Measurements from ENCODE around the gene CROCC.
"Not testable (repeated sequence)": the region's sequence is repeated elsewhere in the genome, so short reads cannot be mapped to it uniquely, and the experiment has no call there.

DNA sequence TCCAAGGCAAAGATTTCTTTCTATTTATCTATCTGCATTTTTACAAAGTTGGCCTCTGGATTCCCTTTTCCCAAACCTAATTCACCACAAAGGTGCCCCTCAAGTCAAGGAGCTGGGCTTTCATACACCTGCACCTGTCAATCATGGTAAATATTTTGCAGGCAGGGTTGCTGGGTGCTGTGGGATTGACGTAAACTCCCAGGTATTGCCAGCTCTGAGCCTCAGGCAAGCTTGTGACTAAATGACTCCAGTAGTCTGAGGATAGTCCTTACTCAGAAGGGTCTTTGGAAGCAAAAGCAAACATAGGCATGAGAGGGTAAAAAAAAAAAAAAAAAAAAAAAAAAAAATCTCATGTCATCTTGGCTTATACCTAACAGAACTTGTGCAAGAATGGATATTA, 40.0 kb upstream of the CROCC start:
- TF ChIP-seq JUNB (IDR thresholded peaks at IDR 0.05); RNF2 (IDR thresholded peaks at IDR 0.05; ENCODE audit: borderline replicate concordance, low read depth); EP300 (IDR thresholded peaks at IDR 0.05); MAZ (IDR thresholded peaks at IDR 0.05; ENCODE audit: borderline replicate concordance, low read depth, low read length); KDM1A (IDR thresholded peaks at IDR 0.05; ENCODE audit: low read depth); CTCF (IDR thresholded peaks at IDR 0.05); PHF8 (IDR thresholded peaks at IDR 0.05; ENCODE audit: borderline replicate concordance, low read depth); POLR2A (IDR thresholded peaks at IDR 0.05; ENCODE audit: low read length); SMC3 (IDR thresholded peaks at IDR 0.05); RAD21 (conservative IDR thresholded peaks at IDR 0.05 in 1 of 2, IDR thresholded peaks at IDR 0.05 in 1 of 2); EHMT2 (IDR thresholded peaks at IDR 0.05; ENCODE audit: low read depth); NFE2L2 (conservative IDR thresholded peaks at IDR 0.05; ENCODE audit: low read length); CBX8 (IDR thresholded peaks at IDR 0.05): not testable (repeated sequence)
